Measurements from ENCODE around the gene CAMTA1. TPM values are rescaled to one million over a fixed set of nuclear protein-coding genes. Genes with fewer than 3 reads are reported as not detected.

Gene CAMTA1
- total RNA-seq, 1 experiment from 2014 or later: 82.2 TPM

DNA sequence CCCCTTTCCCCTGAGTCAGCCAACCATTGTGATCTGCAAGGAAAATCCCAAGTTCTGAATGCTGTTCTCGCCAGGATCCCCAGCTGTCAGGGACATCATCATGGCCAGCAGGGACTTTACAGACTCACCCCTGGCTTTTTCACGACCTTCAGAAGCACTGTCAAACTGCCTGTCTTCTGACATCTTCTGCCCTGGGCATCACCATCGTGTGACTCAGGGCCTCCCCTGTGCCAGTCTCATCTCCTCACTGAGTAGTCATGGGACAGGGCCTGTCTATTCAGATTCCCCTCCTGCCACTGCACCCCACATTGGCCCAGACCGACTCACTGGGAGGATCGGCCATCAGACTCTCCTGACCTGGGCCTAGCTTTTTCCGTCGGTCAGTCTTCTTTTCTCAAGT is 913.4 kb downstream of the CAMTA1 start:
- BruUV-seq (replicated peaks): no TSS peak
- no peaks in the 10 kb centered on the region for H3K9me3 ChIP-seq (ENCODE audit: control insufficient read depth, insufficient read depth, low read depth, low read length)
- intact Hi-C loops (cut with micrococcal nuclease; ENCODE audit: unreplicated experiment): no loop called here
- peaks cover 6% of the 10 kb centered on the region; the same call in 1 of the 2 replicates for H3K27me3 ChIP-seq (ENCODE audit: control insufficient read depth, insufficient read depth, low read length)
- POLR2A ChIA-PET: interaction anchor here (0.6 kb wide), 1 partner anchor 1163 kb away, joined by 3 read pairs; no protein-coding TSS in a partner anchor
- no peaks in the 10 kb centered on the region; the same call in 1 of the 2 replicates for H3K36me3 ChIP-seq (ENCODE audit: control insufficient read depth, insufficient read depth, low read length)
- 0 out of 2 replicates have a peak, but pooled peaks cover 2% of the 10 kb centered on the region for H3K4me1 ChIP-seq (ENCODE audit: control insufficient read depth, insufficient read depth, low read length)
- in situ Hi-C loops (cut with HindIII; ENCODE audit: low pct_unique_long_range_greater_than_20kb, low sequenced_read_pairs): no loop called here
- H3K4me3 ChIP-seq (ENCODE audit: low read depth in 2 of 2, low read length in 2 of 2): no peak overlapping the region
- TF ChIP-seq, protein P1, sequence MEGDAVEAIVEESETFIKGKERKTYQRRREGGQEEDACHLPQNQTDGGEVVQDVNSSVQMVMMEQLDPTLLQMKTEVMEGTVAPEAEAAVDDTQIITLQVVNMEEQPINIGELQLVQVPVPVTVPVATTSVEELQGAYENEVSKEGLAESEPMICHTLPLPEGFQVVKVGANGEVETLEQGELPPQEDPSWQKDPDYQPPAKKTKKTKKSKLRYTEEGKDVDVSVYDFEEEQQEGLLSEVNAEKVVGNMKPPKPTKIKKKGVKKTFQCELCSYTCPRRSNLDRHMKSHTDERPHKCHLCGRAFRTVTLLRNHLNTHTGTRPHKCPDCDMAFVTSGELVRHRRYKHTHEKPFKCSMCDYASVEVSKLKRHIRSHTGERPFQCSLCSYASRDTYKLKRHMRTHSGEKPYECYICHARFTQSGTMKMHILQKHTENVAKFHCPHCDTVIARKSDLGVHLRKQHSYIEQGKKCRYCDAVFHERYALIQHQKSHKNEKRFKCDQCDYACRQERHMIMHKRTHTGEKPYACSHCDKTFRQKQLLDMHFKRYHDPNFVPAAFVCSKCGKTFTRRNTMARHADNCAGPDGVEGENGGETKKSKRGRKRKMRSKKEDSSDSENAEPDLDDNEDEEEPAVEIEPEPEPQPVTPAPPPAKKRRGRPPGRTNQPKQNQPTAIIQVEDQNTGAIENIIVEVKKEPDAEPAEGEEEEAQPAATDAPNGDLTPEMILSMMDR (IDR thresholded peaks at IDR 0.05): no peak
- TF ChIP-seq POLR2AphosphoS5 (IDR thresholded peaks at IDR 0.05; ENCODE audit: low read depth, low read length) (no peak), SIN3A (IDR thresholded peaks at IDR 0.05; ENCODE audit: borderline replicate concordance, insufficient read depth, low read depth, low read length) (no peak), TCF7L2 (IDR thresholded peaks at IDR 0.05; ENCODE audit: low read depth, low read length) (no peak)
- TF ChIP-seq, protein P2, sequence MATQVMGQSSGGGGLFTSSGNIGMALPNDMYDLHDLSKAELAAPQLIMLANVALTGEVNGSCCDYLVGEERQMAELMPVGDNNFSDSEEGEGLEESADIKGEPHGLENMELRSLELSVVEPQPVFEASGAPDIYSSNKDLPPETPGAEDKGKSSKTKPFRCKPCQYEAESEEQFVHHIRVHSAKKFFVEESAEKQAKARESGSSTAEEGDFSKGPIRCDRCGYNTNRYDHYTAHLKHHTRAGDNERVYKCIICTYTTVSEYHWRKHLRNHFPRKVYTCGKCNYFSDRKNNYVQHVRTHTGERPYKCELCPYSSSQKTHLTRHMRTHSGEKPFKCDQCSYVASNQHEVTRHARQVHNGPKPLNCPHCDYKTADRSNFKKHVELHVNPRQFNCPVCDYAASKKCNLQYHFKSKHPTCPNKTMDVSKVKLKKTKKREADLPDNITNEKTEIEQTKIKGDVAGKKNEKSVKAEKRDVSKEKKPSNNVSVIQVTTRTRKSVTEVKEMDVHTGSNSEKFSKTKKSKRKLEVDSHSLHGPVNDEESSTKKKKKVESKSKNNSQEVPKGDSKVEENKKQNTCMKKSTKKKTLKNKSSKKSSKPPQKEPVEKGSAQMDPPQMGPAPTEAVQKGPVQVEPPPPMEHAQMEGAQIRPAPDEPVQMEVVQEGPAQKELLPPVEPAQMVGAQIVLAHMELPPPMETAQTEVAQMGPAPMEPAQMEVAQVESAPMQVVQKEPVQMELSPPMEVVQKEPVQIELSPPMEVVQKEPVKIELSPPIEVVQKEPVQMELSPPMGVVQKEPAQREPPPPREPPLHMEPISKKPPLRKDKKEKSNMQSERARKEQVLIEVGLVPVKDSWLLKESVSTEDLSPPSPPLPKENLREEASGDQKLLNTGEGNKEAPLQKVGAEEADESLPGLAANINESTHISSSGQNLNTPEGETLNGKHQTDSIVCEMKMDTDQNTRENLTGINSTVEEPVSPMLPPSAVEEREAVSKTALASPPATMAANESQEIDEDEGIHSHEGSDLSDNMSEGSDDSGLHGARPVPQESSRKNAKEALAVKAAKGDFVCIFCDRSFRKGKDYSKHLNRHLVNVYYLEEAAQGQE (IDR thresholded peaks at IDR 0.05; ENCODE audit: insufficient read depth in 1 of 2, low read depth in 2 of 2, low read length in 1 of 2): no peak
- CTCF ChIA-PET: no interaction called here
- ATAC-seq (no peak), DNase-seq (ENCODE audit: low read depth, low spot score) (no peak)
- no peak overlapping the region for H3K27ac ChIP-seq (ENCODE audit: low read length)

DNA sequence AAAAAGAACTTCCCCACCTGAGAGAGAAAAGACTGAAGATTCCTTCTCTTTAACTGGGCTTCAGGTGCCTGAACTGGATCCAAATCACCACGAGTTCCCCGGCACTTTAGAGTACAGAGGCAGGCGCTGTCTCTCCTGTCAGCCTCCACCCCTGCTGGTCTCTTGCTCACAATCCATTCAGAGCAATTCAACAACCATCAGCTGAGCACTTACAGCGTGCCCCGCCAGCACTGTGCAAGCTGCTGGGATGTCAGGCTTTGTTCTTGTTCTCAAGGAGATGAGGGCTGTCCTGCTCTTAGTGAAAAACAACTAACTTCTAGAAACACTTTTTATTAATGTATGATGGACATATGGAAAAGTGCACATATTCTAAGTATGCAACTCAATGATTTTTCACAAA is 917.1 kb downstream of the CAMTA1 start:
- ATAC-seq (no peak), DNase-seq (ENCODE audit: low read depth, low spot score) (no peak)
- POLR2A ChIA-PET: no interaction called here
- in situ Hi-C loops (cut with HindIII; ENCODE audit: low pct_unique_long_range_greater_than_20kb, low sequenced_read_pairs): no loop called here
- 0 out of 2 replicates have a peak, but pooled peaks cover 3% of the 10 kb centered on the region for H3K4me1 ChIP-seq (ENCODE audit: control insufficient read depth, insufficient read depth, low read length)
- TF ChIP-seq, protein P2 (IDR thresholded peaks at IDR 0.05; ENCODE audit: insufficient read depth in 1 of 2, low read depth in 2 of 2, low read length in 1 of 2): no peak
- intact Hi-C loops (cut with micrococcal nuclease; ENCODE audit: unreplicated experiment): no loop called here
- TSS peak; percentile 86 for BruUV-seq (replicated peaks)
- H3K36me3 ChIP-seq (ENCODE audit: control insufficient read depth, insufficient read depth, low read length): no peaks in the 10 kb centered on the region; the same call in 1 of the 2 replicates
- peaks cover 6% of the 10 kb centered on the region; the same call in 1 of the 2 replicates for H3K27me3 ChIP-seq (ENCODE audit: control insufficient read depth, insufficient read depth, low read length)
- H3K4me3 ChIP-seq (ENCODE audit: low read depth in 2 of 2, low read length in 2 of 2): no peak overlapping the region
- no peak overlapping the region for H3K27ac ChIP-seq (ENCODE audit: low read length)
- CTCF ChIA-PET: no interaction called here
- no peaks in the 10 kb centered on the region for H3K9me3 ChIP-seq (ENCODE audit: control insufficient read depth, insufficient read depth, low read depth, low read length)
